Measurements from ENCODE around the gene HTR3D.

HTR3D gene

DNA sequence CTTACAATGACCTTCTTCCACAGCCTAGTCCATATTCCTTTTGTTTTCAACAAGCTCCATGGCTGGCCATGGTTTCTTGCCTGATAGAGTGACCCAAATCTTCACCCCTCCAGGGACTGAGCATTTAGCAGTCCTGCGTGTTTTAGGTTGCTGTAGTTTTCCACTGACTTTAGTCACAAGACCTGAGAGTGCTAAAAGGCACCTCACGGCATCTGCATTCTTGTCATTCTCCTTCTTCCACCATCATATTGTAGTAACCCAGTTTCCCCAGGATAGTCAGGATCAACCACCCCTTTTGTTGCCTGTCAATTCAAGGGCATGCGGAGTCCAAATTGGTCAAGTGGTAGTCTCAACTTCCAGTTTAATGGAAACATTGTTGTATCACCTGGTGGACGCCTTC, 42.1 kb downstream of the HTR3D start:
- no peak for DNase-seq

DNA sequence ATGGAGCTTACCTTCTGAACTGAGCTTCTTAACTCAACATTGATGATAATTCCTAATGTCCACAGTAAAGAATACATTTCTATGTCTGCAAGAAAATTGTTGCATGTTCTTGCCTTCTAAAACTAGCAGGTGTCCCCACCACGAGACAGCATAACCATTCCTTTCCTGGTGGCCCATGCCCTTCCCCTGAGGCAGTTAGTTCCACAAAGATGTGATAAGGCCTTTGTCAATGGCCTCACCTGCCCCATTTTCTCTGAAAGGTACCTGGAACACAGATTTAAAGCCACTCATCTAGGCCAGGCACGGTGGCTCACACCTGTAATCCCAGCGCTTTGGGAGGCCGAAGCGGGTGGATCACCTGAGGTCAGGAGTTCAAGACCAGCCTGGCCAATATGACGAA, 44.4 kb downstream of the HTR3D start:
- no peak for DNase-seq

DNA sequence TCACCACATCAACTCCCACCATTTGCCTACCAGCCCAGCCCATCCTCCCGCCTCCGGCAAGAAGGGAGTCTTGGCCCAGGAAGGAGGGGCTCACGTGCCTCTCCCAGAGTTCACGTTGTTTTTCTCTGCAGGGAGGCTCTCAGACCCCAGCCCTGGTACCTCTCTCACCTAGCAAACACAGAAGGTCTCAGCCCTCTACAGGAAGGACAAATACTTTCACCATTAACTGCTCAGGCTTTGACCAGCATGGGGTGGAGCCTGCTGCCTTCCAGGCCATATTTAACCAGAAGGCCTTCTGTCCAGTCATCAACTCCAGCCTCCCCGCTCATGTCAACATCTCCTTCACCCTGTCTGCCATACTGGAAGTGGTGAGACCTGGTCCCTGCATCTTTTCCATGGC, 46.3 kb downstream of the HTR3D start:
- no peak for DNase-seq

DNA sequence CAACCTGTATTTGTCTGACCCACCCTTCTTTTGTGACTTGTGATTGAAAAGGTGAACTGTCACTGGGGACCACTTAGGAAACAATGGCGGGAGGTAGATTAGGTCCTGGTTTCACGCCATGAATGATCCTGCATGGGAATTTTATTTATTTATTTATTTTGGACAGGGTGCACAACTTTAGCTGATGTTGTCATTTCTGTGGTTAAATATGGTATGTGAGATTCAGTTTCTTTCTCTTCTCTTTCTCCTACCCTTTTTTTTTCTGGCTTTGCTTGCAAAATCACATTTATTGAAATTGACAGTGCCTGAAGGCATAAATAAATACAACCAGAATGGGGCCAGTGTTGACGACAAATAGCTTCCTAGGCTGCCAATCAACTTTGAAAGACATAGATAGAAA, 47.3 kb downstream of the HTR3D start:
- no peak for DNase-seq

DNA sequence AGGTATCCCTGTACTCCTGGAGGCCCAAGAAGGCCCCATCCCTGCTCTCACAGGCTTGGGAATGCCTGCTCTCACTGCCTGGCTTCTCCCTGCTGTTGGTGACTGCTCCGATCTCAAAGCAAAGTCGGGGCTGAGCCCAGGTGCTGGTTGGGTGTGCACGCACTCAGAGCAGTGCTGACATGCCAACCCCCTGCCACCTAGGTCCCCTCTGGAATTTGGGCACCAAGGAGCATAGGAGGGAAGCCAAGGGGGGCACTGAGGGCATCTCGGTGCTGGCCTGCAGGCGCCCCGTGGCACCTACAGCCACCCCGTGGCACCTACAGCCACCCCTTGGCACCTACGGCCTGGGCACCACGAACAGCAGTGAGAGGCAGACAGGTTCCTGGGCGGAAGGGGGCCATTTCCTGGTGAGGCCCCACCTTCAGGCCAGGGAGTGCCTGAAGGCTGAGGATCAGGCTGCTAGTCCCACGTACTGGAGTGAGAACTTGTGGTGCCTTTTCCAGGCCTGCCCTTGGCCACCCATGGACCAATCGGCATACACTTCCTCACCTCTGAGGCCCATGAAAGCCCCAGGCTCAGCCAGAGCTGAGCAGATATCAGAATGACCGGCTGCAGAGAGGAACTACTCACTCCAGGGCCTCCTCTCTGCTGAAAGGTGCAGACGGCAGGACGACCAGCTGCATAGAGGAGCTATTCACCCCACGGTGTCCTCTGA, 49.7 kb downstream of the HTR3D start:
- DNase-seq, result no peak

DNA sequence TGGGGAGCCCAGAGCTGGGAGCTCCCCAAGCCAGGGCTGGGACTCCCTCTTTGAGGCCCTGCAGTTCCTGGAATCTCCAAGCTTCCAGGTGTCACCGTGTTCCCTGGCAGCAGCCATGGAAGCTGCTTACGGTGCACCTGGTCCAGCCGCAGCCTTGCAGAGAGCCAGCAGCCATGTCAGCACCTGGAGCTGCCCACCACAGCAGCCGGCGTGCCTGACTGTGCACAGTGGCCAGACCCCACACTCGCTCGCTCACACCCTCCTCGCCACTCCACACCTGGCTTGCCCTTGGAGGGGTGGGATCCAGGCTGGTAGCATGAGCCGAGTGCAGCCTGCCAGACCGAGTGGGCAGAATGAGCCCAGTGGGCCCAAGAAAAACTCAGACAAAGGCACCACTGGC, 50.5 kb downstream of the HTR3D start:
- DNase-seq, result no peak

DNA sequence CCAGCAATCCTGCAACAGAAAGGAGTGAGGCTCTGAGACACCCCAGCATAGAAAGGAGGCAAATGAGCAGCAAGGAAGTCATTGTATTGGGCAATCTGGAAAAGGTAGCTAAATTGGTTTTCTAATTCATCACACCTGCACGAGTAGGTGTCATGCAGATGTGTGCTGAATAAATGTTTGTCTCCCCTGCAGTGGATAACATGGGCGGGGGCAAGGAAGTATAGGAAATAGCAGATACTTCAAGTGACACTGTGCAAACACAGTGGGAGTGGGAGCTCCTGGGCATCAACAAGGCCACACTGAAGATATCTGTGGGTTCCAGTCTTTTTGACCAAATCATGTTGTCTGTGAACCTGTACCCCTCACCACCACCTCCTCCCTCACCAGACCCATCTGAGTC, 50.9 kb downstream of the HTR3D start:
- no peak for DNase-seq

DNA sequence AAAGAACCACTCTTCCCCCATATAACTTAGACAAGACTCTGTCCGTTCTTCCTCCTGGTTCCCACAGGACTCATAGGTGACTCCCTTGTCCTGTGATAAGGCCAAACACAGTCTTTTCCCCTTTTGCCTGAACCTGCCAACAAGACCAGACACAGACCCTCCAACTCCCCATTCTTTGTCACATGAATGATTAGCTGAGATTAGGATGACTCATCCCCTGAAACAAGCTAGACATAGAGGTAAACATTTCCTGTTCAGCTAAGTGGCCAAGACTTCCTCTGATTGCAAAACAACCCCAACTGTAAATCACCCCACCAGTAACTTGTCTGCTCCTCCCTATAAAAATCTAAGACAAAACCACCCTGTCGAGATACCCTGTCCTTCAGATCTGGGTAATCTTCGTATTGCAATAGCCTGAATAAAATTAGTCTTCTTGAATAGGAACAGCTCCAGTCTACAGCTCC, 53.9 kb downstream of the HTR3D start:
- DNase-seq, result no peak

Measured in activated CD4-positive, alpha-beta T cell treated with anti-CD3 and anti-CD28 coated beads for 4 hours (primary cell).